PC-3 (cell line): ENCODE measurements around the gene UMAD1. TPM values are rescaled to one million over a fixed set of nuclear protein-coding genes. Genes with fewer than 3 reads are reported as not detected.

Experiments used
- ATAC-seq: fragments of 200-7000 bp; cut with Tn5 transposase; 2 replicates; pipeline ENCODE4 v1.9.1; 2020; ENCODE audit warnings: mild to moderate bottlenecking, moderate library complexity
- BruUV-seq: library from RNA; stranded (reverse); fragments of 400-500 nt; replicated peaks from 2 replicates; lab custom pipeline; 2021; lab: Mats Ljungman, UMichigan
- CTCF ChIA-PET: fragments of 300-600 bp; sonication (Branson Sonifier 250); formaldehyde crosslinking; loops from one replicate; lab custom pipeline; 2022; ENCODE audit warnings: antibody characterized with exemption; lab: Charles Lee
- POLR2A ChIA-PET: fragments of 300-600 bp; sonication (Branson Sonifier 250); formaldehyde crosslinking; loops from one replicate; lab custom pipeline; 2022; ENCODE audit warnings: antibody characterized with exemption; ENCODE audit not compliant: unreplicated experiment; lab: Charles Lee
- DNase-seq: peaks from one replicate; pipeline ENCODE4 v3.0.0-alpha.2; 2015
- H2AFZ ChIP-seq: fragments of 300-600 bp; sonication (generic); 2 replicates; pipeline ENCODE4 v1.6.0; 2016; ENCODE audit warnings: antibody characterized with exemption, low read length
- H3F3A ChIP-seq: fragments of 300-600 bp; sonication (generic); one replicate; pipeline ENCODE4 v1.6.0; 2017; ENCODE audit warnings: antibody characterized with exemption, low read length, control low read depth, mild to moderate bottlenecking; ENCODE audit not compliant: unreplicated experiment
- H3K27ac ChIP-seq: fragments of 300-600 bp; sonication (generic); 2 replicates; pipeline ENCODE4 v1.5.1; 2016; ENCODE audit warnings: mild to moderate bottlenecking, low read length
- H3K27me3 ChIP-seq: fragments of 300-600 bp; sonication (generic); 2 replicates; pipeline ENCODE4 v1.6.1; 2016; ENCODE audit warnings: low read length, mixed read lengths
- H3K36me3 ChIP-seq: fragments of 300-600 bp; sonication (generic); 2 replicates; pipeline ENCODE4 v1.6.1; 2016; ENCODE audit warnings: low read depth, mixed run types, low read length, mixed read lengths
- H3K4me1 ChIP-seq: fragments of 300-600 bp; sonication (generic); 2 replicates; pipeline ENCODE4 v1.5.1; 2016; ENCODE audit warnings: low read length; ENCODE audit not compliant: insufficient read depth
- H3K4me2 ChIP-seq: fragments of 300-600 bp; sonication (generic); 2 replicates; pipeline ENCODE4 v1.6.0; 2016; ENCODE audit warnings: low read length
- H3K4me3 ChIP-seq: fragments of 300-600 bp; sonication (generic); 2 replicates; pipeline ENCODE4 v1.5.1; 2016; ENCODE audit warnings: mild to moderate bottlenecking, low read length, mixed read lengths
- H3K79me2 ChIP-seq: fragments of 300-600 bp; sonication (generic); 2 replicates; pipeline ENCODE4 v1.6.1; 2017; ENCODE audit warnings: low read length, mixed read lengths
- H3K9ac ChIP-seq: fragments of 300-600 bp; sonication (generic); 2 replicates; pipeline ENCODE4 v1.6.0; 2016; ENCODE audit warnings: mild to moderate bottlenecking, low read length
- H3K9me2 ChIP-seq: fragments of 300-600 bp; sonication (generic); replicated peaks from 2 replicates; pipeline ENCODE4 v1.6.1; 2016; ENCODE audit warnings: mixed run types, low read length, mixed read lengths
- H3K9me3 ChIP-seq: fragments of 300-600 bp; sonication (generic); 2 replicates; pipeline ENCODE4 v1.6.1; 2016; ENCODE audit warnings: low read length, mixed read lengths
- H4K20me1 ChIP-seq: fragments of 300-600 bp; sonication (generic); 2 replicates; pipeline ENCODE4 v1.6.1; 2016; ENCODE audit warnings: low read length, mixed read lengths
- EZH2 ChIP-seq: fragments of 300-600 bp; sonication (generic); IDR thresholded peaks from one replicate; pipeline ENCODE4 v1.6.1; 2017; ENCODE audit warnings: antibody characterized with exemption, mild to moderate bottlenecking, low read length; ENCODE audit not compliant: unreplicated experiment
- EZH2phosphoT487 ChIP-seq: fragments of 300-600 bp; sonication (generic); IDR thresholded peaks from 2 replicates; pipeline ENCODE4 v1.6.1; 2018; ENCODE audit warnings: mild to moderate bottlenecking, antibody characterized with exemption, low read length, borderline replicate concordance
- intact Hi-C: fragments of 100-400 bp; cut with micrococcal nuclease; formaldehyde crosslinking; loops from 2 replicates; pipeline ENCODE4 v1.9.0; 2023
- total RNA-seq: library from RNA; depleted of rRNA; stranded (reverse); fragments of >200 nt; gene quantifications from 2 replicates; pipeline ENCODE4 v1.2.3, GENCODE V29; 2014
- TF ChIP-seq, protein P1 (sequence below): fragments of 300-600 bp; sonication (generic); conservative IDR thresholded peaks from 2 replicates; pipeline ENCODE4 v1.5.1; 2017; ENCODE audit warnings: antibody characterized with exemption, low read depth, mild to moderate bottlenecking, low read length

Gene UMAD1
- total RNA-seq, 1 experiment from 2014 or later: 8.9 TPM

DNA sequence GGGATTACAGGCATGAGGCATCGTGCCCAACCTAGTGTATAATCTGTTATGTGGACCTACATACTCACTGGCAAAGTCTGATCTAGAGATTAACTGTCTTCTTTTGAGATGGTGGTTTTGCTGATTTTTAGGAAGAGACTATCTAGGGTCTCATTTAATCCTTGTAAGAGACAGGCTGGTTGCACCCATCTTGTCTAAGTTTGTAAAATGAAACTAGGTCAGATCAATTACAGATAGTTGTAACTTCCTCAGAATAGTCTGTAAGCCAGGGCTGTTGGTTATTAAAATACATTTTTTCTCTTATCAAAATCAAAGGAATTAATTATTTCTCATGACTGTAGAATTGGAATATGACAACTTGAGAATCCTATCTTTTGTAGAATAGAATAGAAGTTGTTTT, 142.4 kb downstream of the UMAD1 start:
- Histone ChIP-seq H3K9me3 (no peaks in the 10 kb centered on the region), H3K79me2 (no peaks in the 10 kb centered on the region), H4K20me1 (no peaks in the 10 kb centered on the region), H3K4me1 (peaks cover 11% of the 10 kb centered on the region), H3F3A (no peaks in the 10 kb centered on the region), H3K27me3 (no peaks in the 10 kb centered on the region), H3K36me3 (no peaks in the 10 kb centered on the region), H3K4me2 (no peak overlapping the region), H3K4me3 (no peak overlapping the region), H3K9ac (no peak overlapping the region), H3K27ac (no peak overlapping the region), H2AFZ (no peak overlapping the region), H3K9me2 (no peaks in the 10 kb centered on the region)
- intact Hi-C loops: no loop called here
- no peak for TF ChIP-seq EZH2phosphoT487
- no peak for TF ChIP-seq EZH2
- no peak for DNase-seq
- no peak for ATAC-seq
- CTCF ChIA-PET: no interaction called here
- POLR2A ChIA-PET: no interaction called here
- no TSS peak for BruUV-seq

DNA sequence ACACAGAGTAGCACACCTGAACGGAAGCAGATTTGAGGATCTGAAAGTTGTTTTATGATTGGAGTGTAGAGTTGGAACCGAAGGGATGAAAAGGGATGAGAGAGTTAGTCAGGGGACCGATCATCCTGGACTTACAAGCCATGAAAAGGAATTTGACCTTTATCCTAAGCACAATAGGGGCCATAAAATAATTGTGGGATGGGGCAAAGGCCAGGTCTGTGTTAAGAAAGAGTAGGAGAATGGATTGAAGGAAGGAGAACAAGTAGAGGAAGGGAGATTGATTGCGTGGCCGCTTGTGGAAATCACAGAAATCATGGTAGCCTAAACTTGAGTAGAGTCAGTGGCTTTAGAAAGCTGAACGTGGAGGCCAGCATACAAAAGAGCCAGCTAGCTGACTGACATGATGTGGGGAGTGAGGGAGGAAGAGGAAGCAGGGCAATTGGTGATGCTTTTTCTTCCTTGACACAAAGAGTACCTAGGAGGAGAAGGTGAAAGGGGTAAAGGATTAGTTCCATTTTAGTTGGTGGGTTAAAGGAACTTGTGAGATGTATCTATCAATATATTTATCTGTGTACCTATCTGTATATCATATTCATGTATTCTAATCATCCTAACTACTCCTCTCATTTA, 144.9 kb downstream of the UMAD1 start:
- H4K20me1 ChIP-seq: no peaks in the 10 kb centered on the region
- H3F3A ChIP-seq: no peaks in the 10 kb centered on the region
- no peak overlapping the region for H2AFZ ChIP-seq
- ChIA-PET POLR2A (no interaction called here), CTCF (no interaction called here)
- no peak overlapping the region for H3K4me2 ChIP-seq
- no peak overlapping the region for H3K27ac ChIP-seq
- H3K9me3 ChIP-seq: no peaks in the 10 kb centered on the region
- H3K36me3 ChIP-seq: no peaks in the 10 kb centered on the region
- no peaks in the 10 kb centered on the region for H3K9me2 ChIP-seq
- no peaks in the 10 kb centered on the region for H3K27me3 ChIP-seq
- H3K79me2 ChIP-seq: no peaks in the 10 kb centered on the region
- no peak for ATAC-seq
- H3K9ac ChIP-seq: no peak overlapping the region
- no peak for DNase-seq
- no peak overlapping the region for H3K4me3 ChIP-seq
- H3K4me1 ChIP-seq: peaks cover 5% of the 10 kb centered on the region; the same call in 1 of the 2 replicates
- intact Hi-C loops: no loop called here
- BruUV-seq: no TSS peak
- no peak for TF ChIP-seq EZH2
- no peak for TF ChIP-seq EZH2phosphoT487
- TF ChIP-seq, protein P1, sequence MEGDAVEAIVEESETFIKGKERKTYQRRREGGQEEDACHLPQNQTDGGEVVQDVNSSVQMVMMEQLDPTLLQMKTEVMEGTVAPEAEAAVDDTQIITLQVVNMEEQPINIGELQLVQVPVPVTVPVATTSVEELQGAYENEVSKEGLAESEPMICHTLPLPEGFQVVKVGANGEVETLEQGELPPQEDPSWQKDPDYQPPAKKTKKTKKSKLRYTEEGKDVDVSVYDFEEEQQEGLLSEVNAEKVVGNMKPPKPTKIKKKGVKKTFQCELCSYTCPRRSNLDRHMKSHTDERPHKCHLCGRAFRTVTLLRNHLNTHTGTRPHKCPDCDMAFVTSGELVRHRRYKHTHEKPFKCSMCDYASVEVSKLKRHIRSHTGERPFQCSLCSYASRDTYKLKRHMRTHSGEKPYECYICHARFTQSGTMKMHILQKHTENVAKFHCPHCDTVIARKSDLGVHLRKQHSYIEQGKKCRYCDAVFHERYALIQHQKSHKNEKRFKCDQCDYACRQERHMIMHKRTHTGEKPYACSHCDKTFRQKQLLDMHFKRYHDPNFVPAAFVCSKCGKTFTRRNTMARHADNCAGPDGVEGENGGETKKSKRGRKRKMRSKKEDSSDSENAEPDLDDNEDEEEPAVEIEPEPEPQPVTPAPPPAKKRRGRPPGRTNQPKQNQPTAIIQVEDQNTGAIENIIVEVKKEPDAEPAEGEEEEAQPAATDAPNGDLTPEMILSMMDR: no peak

DNA sequence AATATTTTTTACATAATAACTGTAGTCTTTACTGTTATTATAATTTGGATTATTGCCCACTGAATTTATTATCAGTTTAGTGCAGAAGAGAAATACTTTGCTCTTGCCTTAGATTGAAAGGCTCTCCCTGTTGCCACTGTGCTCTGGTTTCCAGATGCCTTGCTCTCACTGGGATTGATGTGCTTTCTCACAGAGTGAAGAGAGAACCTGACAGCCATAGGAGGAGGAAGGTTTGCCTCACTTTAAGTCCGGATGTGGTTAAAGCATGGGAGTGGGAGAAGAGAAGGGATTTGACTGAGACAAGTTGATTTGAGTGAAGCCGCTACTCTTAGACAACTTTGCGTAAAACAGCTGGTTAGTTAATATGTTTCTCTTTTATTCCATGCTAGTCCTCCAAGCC, 146.0 kb downstream of the UMAD1 start:
- no peaks in the 10 kb centered on the region for H3K9me3 ChIP-seq
- H3K79me2 ChIP-seq: no peaks in the 10 kb centered on the region
- CTCF ChIA-PET: no interaction called here
- no peak overlapping the region for H3K4me2 ChIP-seq
- ATAC-seq (no peak), DNase-seq (no peak)
- TF ChIP-seq, protein P1: no peak
- no peak for TF ChIP-seq EZH2phosphoT487
- no peak for TF ChIP-seq EZH2
- BruUV-seq: no TSS peak
- no peaks in the 10 kb centered on the region for H4K20me1 ChIP-seq
- no peak overlapping the region for H3K4me3 ChIP-seq
- no peaks in the 10 kb centered on the region for H3F3A ChIP-seq
- peaks cover 8% of the 10 kb centered on the region; the same call in 1 of the 2 replicates for H3K4me1 ChIP-seq
- H2AFZ ChIP-seq: no peak overlapping the region
- POLR2A ChIA-PET: no interaction called here
- no peaks in the 10 kb centered on the region for H3K27me3 ChIP-seq
- no peaks in the 10 kb centered on the region for H3K9me2 ChIP-seq
- H3K27ac ChIP-seq: no peak overlapping the region
- H3K9ac ChIP-seq: no peak overlapping the region
- H3K36me3 ChIP-seq: no peaks in the 10 kb centered on the region
- intact Hi-C loops: no loop called here
